RWPE1 (cell line): ENCODE data around the gene CDHR3.

ENCODE experiments used
- CTCF ChIA-PET: fragments of 350-600 bp; sonication (Branson Sonifier 250); formaldehyde crosslinking; extraction: SDS; loops from one replicate; lab custom pipeline; 2021; lab: Yijun Ruan, JAX
- POLR2A ChIA-PET: fragments of 400-600 bp; formaldehyde crosslinking; extraction: SDS; loops from one replicate; lab custom pipeline; 2020; ENCODE audit warnings: antibody characterized with exemption; ENCODE audit not compliant: low non-redundant PET; lab: Yijun Ruan, JAX
- DNase-seq: peaks from one replicate; pipeline ENCODE4 v3.0.0; 2012; ENCODE audit warnings: low spot score
- H3K27ac ChIP-seq: fragments of 450-650 bp; 2 replicates; pipeline ENCODE4 v1.5.1; 2017
- TF ChIP-seq, protein P1 (sequence below): fragments of 450-650 bp; conservative IDR thresholded peaks from 2 replicates; pipeline ENCODE4 v1.5.1; 2017; ENCODE audit warnings: low read depth, mild to moderate bottlenecking

CDHR3 gene

DNA sequence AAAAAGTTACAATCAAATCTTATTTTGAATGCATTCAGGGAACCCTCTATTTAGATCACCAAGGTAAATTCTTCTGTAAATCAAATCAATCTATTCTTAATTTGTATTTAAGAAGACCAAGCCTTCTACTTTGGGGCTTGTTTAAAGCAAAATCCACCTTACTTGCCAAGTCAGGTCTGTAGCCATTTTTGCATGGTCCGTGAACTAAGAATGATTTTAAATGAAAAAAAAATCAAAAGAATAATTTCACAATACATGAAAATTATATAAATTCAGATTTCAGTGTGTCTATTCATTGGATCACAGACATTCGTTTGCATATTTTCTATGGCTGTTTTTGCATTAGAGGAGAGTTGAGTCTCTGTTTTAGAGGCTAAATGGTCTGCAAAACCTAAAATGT is 89.6 kb downstream of the CDHR3 start:
- ChIA-PET CTCF (interaction anchor here (1.6 kb wide), 1 partner anchor 101 kb away, joined by 7 read pairs; no protein-coding TSS in a partner anchor), POLR2A (no interaction called here)
- no peak overlapping the region for H3K27ac ChIP-seq
- DNase-seq, result no peak
- TF ChIP-seq, protein P1, sequence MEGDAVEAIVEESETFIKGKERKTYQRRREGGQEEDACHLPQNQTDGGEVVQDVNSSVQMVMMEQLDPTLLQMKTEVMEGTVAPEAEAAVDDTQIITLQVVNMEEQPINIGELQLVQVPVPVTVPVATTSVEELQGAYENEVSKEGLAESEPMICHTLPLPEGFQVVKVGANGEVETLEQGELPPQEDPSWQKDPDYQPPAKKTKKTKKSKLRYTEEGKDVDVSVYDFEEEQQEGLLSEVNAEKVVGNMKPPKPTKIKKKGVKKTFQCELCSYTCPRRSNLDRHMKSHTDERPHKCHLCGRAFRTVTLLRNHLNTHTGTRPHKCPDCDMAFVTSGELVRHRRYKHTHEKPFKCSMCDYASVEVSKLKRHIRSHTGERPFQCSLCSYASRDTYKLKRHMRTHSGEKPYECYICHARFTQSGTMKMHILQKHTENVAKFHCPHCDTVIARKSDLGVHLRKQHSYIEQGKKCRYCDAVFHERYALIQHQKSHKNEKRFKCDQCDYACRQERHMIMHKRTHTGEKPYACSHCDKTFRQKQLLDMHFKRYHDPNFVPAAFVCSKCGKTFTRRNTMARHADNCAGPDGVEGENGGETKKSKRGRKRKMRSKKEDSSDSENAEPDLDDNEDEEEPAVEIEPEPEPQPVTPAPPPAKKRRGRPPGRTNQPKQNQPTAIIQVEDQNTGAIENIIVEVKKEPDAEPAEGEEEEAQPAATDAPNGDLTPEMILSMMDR, result no peak

DNA sequence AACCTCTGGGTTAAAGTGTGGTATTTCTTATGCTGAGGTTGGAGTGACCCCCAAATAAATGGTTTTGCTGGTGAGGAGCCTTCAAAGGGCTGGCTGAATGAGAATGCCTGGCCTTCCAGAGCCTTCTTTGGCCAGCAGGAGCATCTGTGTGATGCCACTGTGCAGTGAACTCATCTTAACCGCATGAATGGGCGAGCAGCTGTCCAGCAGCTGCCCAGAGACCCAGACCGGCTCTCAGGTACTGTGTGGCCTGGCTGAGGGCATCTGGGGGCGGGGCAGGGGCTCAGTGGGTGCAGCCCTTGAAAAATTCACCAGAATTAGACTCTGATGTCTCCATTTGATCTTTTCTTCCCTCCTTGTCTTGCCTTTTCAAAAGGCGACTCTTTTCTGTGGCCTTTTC is 90.0 kb downstream of the CDHR3 start:
- CTCF ChIA-PET, result interaction anchor here (1.6 kb wide), 1 partner anchor 101 kb away, joined by 7 read pairs; no protein-coding TSS in a partner anchor
- TF ChIP-seq, protein P1, result no peak
- POLR2A ChIA-PET, result no interaction called here
- no peak for DNase-seq
- 0 out of 2 replicates have a peak overlapping the region, but pooled peaks have one; percentile 23 for H3K27ac ChIP-seq

DNA sequence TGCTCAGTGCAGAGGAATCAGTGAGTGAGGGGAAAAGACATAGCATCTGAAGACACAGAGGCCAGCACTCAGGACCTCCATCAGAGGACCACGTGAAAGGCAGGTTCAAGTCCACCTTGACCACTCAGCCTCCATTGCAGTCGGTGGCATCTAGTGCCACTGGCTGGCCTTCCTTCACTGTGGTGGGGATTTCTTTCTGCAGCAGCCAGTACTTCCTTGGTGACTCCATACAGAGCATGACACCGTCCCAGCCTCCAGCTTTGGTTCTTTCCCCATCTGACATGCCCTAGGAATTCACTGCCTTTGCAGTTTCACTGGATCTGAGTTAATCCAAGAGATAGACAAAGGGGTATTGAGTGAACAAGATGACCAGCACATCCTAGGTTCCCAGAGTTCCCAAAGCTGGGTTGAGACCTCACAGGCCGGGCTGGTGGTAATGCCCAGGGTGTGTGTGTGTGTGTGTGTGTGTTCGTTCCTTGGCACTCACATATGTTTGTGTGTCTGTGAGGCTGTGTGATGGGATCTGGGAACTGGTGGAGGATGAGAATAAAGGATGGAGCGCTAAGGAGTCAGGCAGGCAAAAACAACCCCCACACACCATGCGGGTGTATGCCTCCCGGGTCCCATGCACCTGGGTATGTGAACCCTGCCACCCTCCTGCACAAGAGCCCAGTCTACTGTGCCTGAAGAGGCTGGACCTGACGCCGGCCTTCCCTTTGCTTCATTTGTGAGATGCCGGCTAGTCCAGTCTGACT is 91.3 kb downstream of the CDHR3 start:
- ChIA-PET CTCF (interaction anchor here (0.5 to 1.5 kb wide), 2 partner anchors 99 to 358 kb away, joined by 3 to 7 read pairs; no protein-coding TSS in a partner anchor), POLR2A (no interaction called here)
- H3K27ac ChIP-seq, result no peak overlapping the region
- no peak for DNase-seq
- TF ChIP-seq, protein P1, result no peak

DNA sequence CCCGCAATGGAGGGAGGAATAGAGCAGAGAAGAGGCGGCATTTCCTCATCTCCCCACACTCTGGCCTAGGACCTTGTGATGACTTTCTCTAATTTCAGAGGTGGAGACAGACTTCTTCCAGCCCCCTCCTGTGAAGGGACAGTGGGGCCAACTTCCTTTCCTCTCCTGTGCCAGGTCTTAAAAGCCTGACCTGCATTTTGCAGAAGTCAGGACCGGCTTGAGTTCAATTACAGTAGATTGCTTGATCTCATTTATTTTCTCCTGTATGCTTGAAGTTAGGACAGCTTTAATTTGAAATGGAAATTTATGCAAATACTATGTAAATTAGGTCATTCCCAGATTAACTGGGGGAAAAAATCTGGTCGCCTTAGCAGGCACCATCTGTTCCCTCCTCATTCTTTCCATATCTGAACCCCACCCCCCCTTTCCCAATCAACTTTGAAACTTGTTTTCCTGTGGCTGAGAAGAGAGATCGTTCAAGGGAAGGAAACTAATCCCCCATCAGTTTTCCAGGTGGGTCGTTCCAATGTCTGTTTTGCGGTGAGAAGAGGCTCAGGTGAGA is 92.0 kb downstream of the CDHR3 start:
- H3K27ac ChIP-seq, result no peak overlapping the region
- CTCF ChIA-PET, result interaction anchor here (0.5 to 1.5 kb wide), 2 partner anchors 99 to 359 kb away, joined by 3 to 7 read pairs; no protein-coding TSS in a partner anchor
- TF ChIP-seq, protein P1, result no peak
- no peak for DNase-seq
- POLR2A ChIA-PET, result no interaction called here

DNA sequence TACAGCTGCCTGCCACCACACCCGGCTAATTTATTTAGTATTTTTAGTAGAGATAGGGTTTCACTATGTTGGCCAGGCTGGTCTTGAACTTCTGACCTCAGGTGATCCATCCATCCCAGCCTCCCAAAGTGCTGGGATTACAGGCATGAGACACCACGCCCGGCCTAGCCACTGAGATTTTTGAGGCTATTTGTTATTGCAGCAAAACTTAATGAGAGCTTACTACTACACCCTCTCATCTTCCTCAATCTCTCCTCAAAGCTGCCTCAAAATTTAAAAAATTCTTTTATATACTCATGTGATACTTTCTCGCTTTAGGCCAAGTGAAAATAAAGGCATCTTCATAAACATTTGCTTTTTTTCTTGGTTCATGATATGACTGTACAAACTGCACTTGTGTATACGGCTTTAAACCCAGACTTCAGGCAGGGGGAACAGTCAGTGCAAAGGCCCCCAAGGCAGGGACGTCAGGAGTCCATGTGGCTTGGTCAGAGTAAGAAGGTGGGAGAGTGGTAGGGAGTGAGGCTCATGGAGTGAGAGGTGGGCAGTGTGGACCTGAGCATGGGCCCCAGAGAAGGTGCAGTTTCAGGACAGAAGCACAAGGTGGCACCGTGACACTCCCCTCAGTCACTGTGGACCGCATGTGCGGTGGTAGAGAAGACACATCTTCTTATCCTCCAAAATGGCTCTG is 93.6 kb downstream of the CDHR3 start:
- DNase-seq, result peak; percentile 72
- peak overlapping the region; percentile 95 for H3K27ac ChIP-seq
- ChIA-PET POLR2A (no interaction called here), CTCF (interaction anchor here (0.6 to 3.4 kb wide), 7 partner anchors 8 to 631 kb away, joined by 3 to 37 read pairs (median 3); no protein-coding TSS in a partner anchor)
- TF ChIP-seq, protein P1, result peak; percentile 88
